22Rv1 (cell line): ENCODE results near the gene GSTCD.

Experiments
- CTCF ChIP-seq: fragments of 450-650 bp; IDR thresholded peaks from 2 replicates; pipeline ENCODE4 v1.5.1; 2017; ENCODE audit warnings: mild to moderate bottlenecking
- ZFX ChIP-seq: fragments of 450-650 bp; IDR thresholded peaks from 2 replicates; pipeline ENCODE4 v1.6.1; 2017; ENCODE audit warnings: antibody characterized with exemption, borderline replicate concordance

GRCh38 chr4:105807496-105807895, 98.9 kb downstream of the GSTCD start:
- TF ChIP-seq CTCF (no peak), ZFX (no peak)
